SW 1271 (cell line): ENCODE data around the gene POLD1.
"Not testable (repeated sequence)": the region's sequence is repeated elsewhere in the genome, so short reads cannot be mapped to it uniquely, and the experiment has no call there.

Experiments used
- DNase-seq, 2 experiments: peaks; one replicate each; lab custom pipeline; 2025; lab: John Stamatoyannopoulos, UW

Gene POLD1

GRCh38 chr19:50390952-50391351, 6.8 kb downstream of the POLD1 start:
- not testable (repeated sequence) for DNase-seq

DNA sequence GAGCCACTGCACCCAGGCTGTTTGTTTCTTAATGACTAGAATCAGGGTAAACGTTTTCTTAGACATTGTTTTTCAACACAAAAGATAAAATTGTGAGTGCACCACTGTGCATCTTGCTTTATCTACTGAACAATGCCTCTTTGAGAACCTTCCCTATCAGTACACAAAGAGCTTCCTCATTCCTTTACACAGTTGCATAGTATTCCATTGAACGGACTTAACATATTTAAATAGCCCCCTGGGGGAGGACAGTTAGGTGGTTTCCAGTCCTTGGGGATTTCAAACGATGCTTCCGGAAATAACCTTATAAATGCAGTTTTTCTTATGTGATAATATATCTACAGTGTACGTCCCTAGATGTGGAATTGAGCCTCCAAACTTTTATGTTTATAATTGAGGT, 8.6 kb downstream of the POLD1 start:
- DNase-seq, result no peak

DNA sequence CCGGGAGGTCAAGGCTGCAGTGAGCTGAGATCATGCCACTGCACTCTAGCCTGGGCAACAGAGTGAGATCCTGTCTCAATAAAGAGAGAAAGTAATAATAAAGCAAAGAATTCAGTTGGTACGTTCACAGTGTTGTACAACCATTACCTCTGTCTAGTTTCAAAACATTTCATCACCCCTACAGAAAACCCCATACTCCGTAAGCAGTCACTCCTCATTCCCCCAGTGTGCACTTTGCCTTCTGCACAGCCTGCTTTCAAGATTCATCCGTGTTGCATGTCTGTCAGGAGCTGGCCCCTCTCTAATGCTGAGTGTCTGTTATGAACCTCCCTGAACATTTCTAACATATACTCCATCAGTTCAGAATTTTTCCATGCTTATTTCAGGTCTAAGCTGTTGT, 9.4 kb downstream of the POLD1 start:
- no peak for DNase-seq

DNA sequence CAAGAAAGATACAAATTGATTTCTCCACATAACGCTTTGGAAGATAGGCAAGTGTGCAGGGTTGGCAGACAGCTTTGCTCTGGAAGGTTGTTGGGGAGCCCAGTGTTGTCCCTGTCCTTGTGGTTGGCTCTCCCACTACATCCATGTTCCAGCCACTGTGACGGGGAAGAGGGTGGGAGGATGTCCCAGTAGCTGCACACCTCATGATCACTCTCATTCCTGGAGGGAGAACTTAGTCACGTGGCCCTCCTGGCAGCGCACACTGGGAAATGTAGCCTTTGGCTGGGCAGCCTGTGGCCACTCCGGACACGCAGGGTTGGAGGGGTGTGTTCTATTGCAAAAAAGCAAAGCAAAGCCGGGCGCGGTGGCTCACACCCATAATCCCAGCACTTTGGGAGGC, 9.9 kb downstream of the POLD1 start:
- no peak for DNase-seq

GRCh38 chr19:50398675-50399367, 14.7 kb downstream of the POLD1 start:
- no peak for DNase-seq

DNA sequence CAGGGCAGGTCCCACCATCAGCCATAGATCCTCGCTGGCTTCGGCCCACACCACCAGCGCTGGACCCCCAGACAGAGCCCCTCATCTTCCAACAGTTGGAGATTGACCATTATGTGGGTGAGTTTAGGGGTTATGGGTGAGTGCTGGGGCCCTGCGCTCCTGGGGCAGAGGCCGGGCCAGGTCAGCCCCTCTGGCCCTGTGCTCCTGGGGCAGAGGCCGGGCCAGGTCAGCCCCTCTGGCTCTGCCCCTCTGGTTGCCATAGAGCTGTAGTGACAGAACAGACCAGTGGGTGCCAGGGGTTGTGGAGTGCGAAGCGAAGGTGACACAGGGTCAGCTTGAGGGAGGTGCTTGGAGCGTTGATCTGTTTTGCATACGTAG, 15.2 kb downstream of the POLD1 start:
- DNase-seq, result no peak

DNA sequence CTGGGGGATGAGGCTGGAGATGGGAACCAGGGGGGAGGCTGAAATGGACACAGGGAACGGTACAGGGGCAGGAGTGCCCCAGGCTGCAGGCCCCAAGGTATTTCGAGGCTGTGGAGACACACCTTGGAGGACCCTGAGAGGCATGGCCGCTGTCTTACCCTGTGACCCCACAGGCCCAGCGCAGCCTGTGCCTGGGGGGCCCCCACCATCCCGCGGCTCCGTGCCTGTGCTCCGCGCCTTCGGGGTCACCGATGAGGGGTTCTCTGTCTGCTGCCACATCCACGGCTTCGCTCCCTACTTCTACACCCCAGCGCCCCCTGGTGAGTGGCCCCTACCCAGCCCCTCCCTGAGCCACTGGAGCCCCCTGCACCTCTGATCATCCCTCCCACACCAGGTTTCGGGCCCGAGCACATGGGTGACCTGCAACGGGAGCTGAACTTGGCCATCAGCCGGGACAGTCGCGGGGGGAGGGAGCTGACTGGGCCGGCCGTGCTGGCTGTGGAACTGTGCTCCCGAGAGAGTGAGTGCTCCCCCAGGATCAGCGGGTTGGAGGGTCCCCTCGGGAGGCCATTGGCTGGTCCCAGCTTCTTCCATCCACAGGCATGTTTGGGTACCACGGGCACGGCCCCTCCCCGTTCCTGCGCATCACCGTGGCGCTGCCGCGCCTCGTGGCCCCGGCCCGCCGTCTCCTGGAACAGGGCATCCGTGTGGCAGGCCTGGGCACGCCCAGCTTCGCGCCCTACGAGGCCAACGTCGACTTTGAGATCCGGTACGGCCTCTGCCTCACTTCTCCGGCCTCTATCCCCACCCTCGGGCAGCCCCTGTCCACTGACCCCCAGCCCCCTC, 17.7 kb downstream of the POLD1 start:
- DNase-seq, result no peak

GRCh38 chr19:50402544-50403301, 18.6 kb downstream of the POLD1 start:
- DNase-seq, result no peak

- no peak for DNase-seq
Observed at GRCh38 chr19:50406156-50406820, 22.1 kb downstream of the POLD1 start.

GRCh38 chr19:50406829-50407228, 22.7 kb downstream of the POLD1 start:
- DNase-seq, result no peak

GRCh38 chr19:50409347-50409746, 25.2 kb downstream of the POLD1 start:
- DNase-seq, result no peak

- no peak for DNase-seq
Observed at GRCh38 chr19:50410109-50410508, 26.0 kb downstream of the POLD1 start.

- no peak for DNase-seq
Observed at GRCh38 chr19:50412419-50412818, 28.3 kb downstream of the POLD1 start.

DNA sequence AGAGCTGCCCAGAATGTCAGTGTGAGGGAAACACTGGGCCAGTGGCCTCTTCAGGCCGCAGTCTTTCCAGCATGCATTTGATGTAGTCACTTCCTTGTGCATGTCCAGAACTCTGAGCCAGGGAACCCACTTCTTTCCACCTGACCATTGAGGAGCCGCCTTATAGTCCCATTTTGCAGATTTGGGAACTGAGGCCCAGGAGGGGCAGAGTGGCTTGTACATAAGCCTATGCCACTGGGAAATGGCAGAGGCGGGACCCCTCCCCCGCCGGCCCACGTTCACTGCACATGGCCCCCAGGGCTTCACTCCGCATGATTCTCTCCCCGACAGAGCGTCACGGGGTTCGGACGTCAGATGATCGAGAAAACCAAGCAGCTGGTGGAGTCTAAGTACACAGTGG, 28.9 kb downstream of the POLD1 start:
- no peak for DNase-seq

GRCh38 chr19:50413531-50413930, 29.4 kb downstream of the POLD1 start:
- DNase-seq, result no peak

DNA sequence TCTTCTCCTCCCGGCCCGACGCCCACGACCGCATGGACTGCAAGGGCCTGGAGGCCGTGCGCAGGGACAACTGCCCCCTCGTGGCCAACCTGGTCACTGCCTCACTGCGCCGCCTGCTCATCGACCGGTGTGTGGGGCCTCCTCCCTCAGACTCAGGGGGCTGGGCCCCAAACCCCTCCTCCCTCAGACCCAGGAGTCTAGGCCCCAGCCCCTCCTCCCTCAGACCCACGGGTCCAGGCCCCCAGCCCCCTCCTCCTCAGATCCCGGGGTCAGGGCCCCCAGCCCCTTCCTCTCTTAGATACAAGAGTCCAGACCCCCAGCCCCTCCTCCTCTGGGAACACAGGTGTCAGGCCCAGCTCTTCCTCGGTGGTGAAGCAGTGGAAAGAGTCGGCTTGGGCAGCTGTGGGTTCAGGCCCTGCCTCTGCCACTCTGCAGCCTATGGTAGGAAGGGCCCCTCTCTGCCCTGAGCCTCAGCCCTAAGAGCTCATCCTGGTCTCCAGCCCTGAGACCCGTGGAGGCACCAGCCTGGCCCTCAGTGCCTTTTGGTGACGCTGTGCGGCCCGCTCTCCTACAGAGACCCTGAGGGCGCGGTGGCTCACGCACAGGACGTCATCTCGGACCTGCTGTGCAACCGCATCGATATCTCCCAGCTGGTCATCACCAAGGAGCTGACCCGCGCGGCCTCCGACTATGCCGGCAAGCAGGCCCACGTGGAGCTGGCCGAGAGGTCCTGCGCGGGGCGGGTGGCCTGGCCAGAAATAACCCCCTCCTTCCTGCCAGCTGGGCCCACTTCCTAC, 30.9 kb downstream of the POLD1 start:
- no peak for DNase-seq

GRCh38 chr19:50415661-50416033, 31.5 kb downstream of the POLD1 start:
- no peak for DNase-seq

- DNase-seq, result no peak
Observed at GRCh38 chr19:50416034-50416977, 32.2 kb downstream of the POLD1 start.

DNA sequence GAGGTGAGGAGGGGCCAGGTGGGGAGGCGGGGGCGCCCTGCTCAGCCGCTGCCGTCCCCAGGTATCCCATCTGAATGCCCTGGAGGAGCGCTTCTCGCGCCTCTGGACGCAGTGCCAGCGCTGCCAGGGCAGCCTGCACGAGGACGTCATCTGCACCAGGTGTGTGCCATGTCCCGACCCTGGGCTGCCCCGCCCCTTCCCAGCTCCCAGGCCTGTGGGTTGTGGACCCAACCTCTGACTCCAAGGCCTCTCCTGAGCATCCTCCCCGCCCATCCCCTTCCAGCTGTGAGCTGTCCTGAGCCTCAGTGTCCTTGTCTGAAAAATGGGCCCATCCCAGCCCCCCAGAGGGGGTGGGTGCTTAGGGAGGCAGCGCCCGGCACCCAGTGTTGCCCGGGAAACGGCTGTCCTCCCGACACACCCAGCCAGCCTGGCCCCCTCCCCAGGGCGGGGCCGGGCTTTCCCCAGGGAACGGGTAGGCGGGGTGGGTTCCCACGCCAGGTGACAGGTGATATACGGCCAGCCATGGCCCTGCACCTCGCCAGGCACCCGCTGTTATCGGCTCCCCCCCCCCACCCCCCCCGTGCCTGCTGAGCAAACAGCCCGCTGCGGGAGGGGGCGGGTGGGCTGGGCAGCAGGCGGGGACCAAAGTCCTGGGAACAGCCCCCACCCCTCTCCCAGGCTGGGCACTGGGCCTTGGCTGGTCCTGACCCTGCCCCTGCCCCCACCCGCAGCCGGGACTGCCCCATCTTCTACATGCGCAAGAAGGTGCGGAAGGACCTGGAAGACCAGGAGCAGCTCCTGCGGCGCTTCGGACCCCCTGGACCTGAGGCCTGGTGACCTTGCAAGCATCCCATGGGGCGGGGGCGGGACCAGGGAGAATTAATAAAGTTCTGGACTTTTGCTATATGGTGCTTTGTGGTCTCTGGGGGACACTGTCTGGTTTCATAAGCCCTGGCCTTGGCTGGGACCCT, 33.2 kb downstream of the POLD1 start:
- no peak for DNase-seq
